GM12891 (cell line): ENCODE data around the gene KAZN.

Experiments
- POLR2A ChIP-seq: IDR thresholded peaks from 2 replicates; pipeline ENCODE4 v1.6.1; 2011; ENCODE audit warnings: low read depth, low read length, control low read depth
- TAF1 ChIP-seq: IDR thresholded peaks from 2 replicates; pipeline ENCODE4 v1.6.1; 2011; ENCODE audit warnings: low read depth, low read length, control low read depth

GRCh38 chr1:14667651-14667984 lies 69.1 kb downstream of the KAZN start:
- no peak for TF ChIP-seq POLR2A
- TF ChIP-seq TAF1: no peak
